ENCODE measurements around the gene TCIRG1.

Gene TCIRG1

GRCh38 chr11:68037411-68038225 is 1.2 kb upstream of the TCIRG1 start:
- DNase-seq (ENCODE audit: low read depth) = no peak

- no peak for DNase-seq (ENCODE audit: low read depth)
Observed at GRCh38 chr11:68038226-68038717, 553 bp upstream of the TCIRG1 start.

GRCh38 chr11:68039526-68040086 is 781 bp downstream of the TCIRG1 start:
- DNase-seq (ENCODE audit: low read depth) = no peak

- peak; percentile 40 for DNase-seq (ENCODE audit: low read depth)
Observed at GRCh38 chr11:68040101-68040956, 1.5 kb downstream of the TCIRG1 start.

GRCh38 chr11:68040957-68041591 is 2.2 kb downstream of the TCIRG1 start:
- DNase-seq (ENCODE audit: low read depth) = no peak

GRCh38 chr11:68041617-68042218 is 2.9 kb downstream of the TCIRG1 start:
- no peak for DNase-seq (ENCODE audit: low read depth)

- no peak for DNase-seq (ENCODE audit: low read depth)
Observed at GRCh38 chr11:68042219-68043028, 3.6 kb downstream of the TCIRG1 start.

DNA sequence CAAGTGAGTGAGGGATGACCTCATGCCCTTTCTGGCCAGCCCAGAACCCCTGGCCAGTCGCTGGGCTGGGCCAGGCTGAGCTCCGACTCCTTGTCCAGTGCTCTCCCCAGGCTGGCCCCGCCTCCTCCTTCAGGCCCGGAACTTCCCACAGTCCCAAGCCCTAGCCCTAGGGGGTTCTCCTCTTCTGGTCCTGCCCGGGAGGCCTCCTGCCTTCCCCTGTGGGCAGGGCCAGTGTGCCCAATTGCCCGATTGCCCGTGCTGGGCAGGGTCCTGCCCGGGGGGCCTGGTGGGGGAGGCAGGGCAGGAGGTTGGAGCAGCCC is 4.2 kb downstream of the TCIRG1 start:
- no peak for DNase-seq (ENCODE audit: low read depth)

DNA sequence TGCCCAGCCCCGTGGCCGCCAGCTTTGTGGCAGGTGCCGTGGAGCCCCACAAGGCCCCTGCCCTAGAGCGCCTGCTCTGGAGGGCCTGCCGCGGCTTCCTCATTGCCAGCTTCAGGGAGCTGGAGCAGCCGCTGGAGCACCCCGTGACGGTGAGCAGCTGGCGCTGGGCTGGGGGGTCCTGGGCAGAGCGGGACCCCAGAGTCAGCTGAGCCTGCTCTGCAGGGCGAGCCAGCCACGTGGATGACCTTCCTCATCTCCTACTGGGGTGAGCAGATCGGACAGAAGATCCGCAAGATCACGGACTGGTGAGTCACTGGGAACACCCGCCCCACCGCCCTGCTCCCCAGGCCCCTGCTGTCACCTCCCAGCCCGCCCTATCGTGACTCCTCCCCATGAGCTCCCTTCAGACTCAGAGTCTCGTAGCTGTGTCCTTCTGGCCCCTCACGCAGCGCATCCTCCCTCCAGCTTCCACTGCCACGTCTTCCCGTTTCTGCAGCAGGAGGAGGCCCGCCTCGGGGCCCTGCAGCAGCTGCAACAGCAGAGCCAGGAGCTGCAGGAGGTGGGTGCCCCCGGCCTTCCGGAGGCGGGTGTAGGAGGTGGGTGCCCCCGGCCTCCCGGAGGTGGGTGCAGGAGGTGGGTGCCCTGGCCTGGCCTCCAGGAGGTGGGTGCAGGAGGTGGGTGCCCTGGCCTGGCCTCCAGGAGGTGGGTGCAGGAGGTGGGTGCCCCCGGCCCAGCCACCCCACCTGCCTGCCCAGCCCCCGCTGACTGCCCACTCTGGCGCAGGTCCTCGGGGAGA is 4.7 kb downstream of the TCIRG1 start:
- no peak for DNase-seq (ENCODE audit: low read depth)

- no peak for DNase-seq (ENCODE audit: low read depth)
Observed at GRCh38 chr11:68044145-68044813, 5.5 kb downstream of the TCIRG1 start.

DNA sequence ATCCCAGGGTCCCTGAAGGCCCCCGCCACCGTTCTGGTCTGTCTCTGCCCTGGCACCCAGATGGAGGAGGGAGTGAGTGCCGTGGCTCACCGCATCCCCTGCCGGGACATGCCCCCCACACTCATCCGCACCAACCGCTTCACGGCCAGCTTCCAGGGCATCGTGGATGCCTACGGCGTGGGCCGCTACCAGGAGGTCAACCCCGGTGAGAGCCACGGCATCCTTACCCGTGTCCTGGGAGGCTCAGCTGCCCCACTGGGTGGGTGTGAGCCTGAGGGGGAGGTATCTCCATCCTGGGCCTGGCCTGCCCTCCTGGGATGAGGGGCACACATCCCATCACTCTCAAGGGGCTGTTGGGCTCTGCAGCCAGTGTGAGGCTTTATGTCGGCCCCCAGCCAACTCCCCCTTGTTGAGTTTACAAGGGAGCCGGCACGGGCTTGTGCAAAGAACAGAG is 6.1 kb downstream of the TCIRG1 start:
- DNase-seq (ENCODE audit: low read depth) = no peak

DNA sequence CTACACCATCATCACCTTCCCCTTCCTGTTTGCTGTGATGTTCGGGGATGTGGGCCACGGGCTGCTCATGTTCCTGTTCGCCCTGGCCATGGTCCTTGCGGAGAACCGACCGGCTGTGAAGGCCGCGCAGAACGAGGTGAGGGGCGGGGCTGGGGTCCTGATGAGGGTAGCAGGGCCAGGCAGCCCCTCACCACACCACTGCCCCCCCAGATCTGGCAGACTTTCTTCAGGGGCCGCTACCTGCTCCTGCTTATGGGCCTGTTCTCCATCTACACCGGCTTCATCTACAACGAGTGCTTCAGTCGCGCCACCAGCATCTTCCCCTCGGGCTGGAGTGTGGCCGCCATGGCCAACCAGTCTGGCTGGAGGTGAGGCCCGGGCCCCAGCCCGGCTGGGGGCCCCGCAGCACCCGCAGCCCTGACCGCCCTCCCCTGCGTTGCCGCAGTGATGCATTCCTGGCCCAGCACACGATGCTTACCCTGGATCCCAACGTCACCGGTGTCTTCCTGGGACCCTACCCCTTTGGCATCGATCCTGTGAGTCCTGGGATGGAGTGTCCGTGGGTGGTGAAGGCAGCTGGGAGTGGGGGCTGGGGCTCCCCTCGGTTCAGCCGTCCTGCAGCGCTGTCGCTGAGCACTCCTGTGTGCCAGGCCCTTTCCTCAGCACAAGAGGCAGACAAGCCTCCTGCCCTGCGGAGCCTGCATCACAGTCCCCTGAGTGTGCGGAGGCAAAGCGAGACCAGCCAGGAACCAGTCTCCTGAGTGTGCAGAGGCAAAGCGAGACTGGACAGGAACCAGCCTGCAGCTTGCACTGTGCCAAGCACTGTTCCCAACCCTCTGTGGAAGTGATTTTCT is 8.8 kb downstream of the TCIRG1 start:
- no peak for DNase-seq (ENCODE audit: low read depth)

GRCh38 chr11:68048681-68049508 is 10.1 kb downstream of the TCIRG1 start:
- DNase-seq (ENCODE audit: low read depth) = no peak

GRCh38 chr11:68049509-68050370 is 10.9 kb downstream of the TCIRG1 start:
- no peak for DNase-seq (ENCODE audit: low read depth)

DNA sequence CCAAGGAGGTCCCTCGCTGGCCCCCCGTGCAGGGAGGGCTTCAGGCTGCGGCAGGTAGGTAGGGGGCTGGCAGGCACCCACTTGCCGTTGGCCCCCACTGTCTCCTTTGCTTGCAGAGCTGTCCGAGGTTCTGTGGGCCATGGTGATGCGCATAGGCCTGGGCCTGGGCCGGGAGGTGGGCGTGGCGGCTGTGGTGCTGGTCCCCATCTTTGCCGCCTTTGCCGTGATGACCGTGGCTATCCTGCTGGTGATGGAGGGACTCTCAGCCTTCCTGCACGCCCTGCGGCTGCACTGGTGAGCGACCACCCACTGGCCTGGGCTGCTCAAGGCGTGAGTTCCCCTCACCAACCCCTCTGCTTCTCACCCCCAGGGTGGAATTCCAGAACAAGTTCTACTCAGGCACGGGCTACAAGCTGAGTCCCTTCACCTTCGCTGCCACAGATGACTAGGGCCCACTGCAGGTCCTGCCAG is 11.6 kb downstream of the TCIRG1 start:
- DNase-seq (ENCODE audit: low read depth) = no peak

Measured in activated T-cell treated with anti-CD3 and anti-CD28 coated beads for 48 hours (primary cell).